ENCODE data around the gene FILIP1.

Gene FILIP1

GRCh38 chr6:75244063-75244584, 249.5 kb downstream of the FILIP1 start:
- TF ChIP-seq ZNF274 (IDR thresholded peaks at IDR 0.05; ENCODE audit: low read depth, low read length), result no peak
- peak overlapping the region; percentile 71 for H3K4me3 ChIP-seq (ENCODE audit: low read length)

- no peak for TF ChIP-seq ZNF274 (IDR thresholded peaks at IDR 0.05; ENCODE audit: low read depth, low read length)
Measured at GRCh38 chr6:75243333-75244062, 250.1 kb downstream of the FILIP1 start, which contains the start of gene COX7A2. TSS of gene COX7A2 (minus strand) at chr6:75243801. CDS start at chr6:75243734, 67 bp downstream.

More at GRCh38 chr6:75243333-75244062, 250.1 kb downstream of the FILIP1 start, which contains the start of gene COX7A2:
- H3K4me3 ChIP-seq (ENCODE audit: low read length), result peak within 1 kb of the TSS; percentile 71
